ENCODE measurements around the gene RARRES1. TPM values are rescaled to one million over a fixed set of nuclear protein-coding genes. Genes with fewer than 3 reads are reported as not detected.

Gene RARRES1
- total and polyA plus RNA-seq, 2 experiments from 2014 or later: 36.9 to 73.1 TPM

DNA sequence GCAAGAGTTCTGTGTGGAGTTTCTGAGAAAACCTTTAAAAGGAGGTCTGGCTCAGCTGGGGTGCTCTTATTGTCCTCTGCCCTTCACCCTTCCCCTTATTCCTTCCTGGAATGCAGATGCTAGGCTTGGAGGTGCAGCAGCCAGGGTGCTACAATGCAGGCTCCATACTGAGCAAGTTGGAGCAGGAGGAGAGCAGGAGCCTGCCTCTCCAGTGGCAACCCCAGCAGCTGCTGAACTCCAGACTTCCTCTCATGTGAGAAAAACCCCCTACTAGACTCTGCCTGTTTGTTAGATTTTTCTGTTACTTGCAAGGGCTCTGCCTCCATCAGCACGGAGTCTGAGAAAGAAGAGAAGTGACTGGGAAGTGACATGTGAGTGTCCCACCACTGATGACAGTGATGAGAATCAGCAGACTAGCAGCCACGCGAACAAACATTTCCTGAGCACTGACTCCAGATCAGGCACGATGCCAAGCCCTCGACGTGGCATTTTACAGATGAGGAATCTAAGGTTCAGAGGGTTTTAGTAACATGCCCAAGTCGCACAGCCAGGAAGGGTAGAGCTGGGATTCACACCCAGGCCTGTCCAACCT, 16.1 kb upstream of the RARRES1 start:
- Histone ChIP-seq H3K27ac (no peak overlapping the region), H4K20me1 (ENCODE audit: insufficient read depth, poor library complexity, severe bottlenecking) (no peaks in the 10 kb centered on the region), H3K79me2 (no peaks in the 10 kb centered on the region), H3K9me2 (replicated peaks; ENCODE audit: insufficient read depth) (no peaks in the 10 kb centered on the region), H3K4me1 (ENCODE audit: insufficient read depth) (no peaks in the 10 kb centered on the region), H3K36me3 (replicated peaks; ENCODE audit: insufficient read depth, low read depth) (no peaks in the 10 kb centered on the region), H3K27me3 (no peaks in the 10 kb centered on the region), H3K9me3 (ENCODE audit: low read depth) (no peaks in the 10 kb centered on the region), H2AFZ (no peak overlapping the region), H3K4me2 (no peak overlapping the region), H3K4me3 (no peak overlapping the region)
- TF ChIP-seq EZH2phosphoT487 (IDR thresholded peaks at IDR 0.05; ENCODE audit: low read depth, severe bottlenecking, unreplicated experiment) (no peak), EZH2 (IDR thresholded peaks at IDR 0.05; ENCODE audit: borderline replicate concordance) (no peak)
- TF ChIP-seq, protein P1, sequence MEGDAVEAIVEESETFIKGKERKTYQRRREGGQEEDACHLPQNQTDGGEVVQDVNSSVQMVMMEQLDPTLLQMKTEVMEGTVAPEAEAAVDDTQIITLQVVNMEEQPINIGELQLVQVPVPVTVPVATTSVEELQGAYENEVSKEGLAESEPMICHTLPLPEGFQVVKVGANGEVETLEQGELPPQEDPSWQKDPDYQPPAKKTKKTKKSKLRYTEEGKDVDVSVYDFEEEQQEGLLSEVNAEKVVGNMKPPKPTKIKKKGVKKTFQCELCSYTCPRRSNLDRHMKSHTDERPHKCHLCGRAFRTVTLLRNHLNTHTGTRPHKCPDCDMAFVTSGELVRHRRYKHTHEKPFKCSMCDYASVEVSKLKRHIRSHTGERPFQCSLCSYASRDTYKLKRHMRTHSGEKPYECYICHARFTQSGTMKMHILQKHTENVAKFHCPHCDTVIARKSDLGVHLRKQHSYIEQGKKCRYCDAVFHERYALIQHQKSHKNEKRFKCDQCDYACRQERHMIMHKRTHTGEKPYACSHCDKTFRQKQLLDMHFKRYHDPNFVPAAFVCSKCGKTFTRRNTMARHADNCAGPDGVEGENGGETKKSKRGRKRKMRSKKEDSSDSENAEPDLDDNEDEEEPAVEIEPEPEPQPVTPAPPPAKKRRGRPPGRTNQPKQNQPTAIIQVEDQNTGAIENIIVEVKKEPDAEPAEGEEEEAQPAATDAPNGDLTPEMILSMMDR (IDR thresholded peaks at IDR 0.05; ENCODE audit: poor library complexity): no peak
- DNase-seq (ENCODE audit: low spot score): no peak
- 87% methylated on average over 7 of the region's 7 CpGs for WGBS (ENCODE audit: low lambda C conversion rate, missing lambda C conversion rate)

GRCh38 chr3:158747417-158747816, 15.2 kb upstream of the RARRES1 start:
- H2AFZ ChIP-seq: no peak overlapping the region
- no peak overlapping the region for H3K27ac ChIP-seq
- no peaks in the 10 kb centered on the region for H3K9me3 ChIP-seq (ENCODE audit: low read depth)
- H3K27me3 ChIP-seq: no peaks in the 10 kb centered on the region
- H4K20me1 ChIP-seq (ENCODE audit: insufficient read depth, poor library complexity, severe bottlenecking): no peaks in the 10 kb centered on the region
- no peaks in the 10 kb centered on the region for H3K4me1 ChIP-seq (ENCODE audit: insufficient read depth)
- no peak for DNase-seq (ENCODE audit: low spot score)
- H3K9me2 ChIP-seq (replicated peaks; ENCODE audit: insufficient read depth): no peaks in the 10 kb centered on the region
- H3K4me2 ChIP-seq: no peak overlapping the region
- no peaks in the 10 kb centered on the region for H3K79me2 ChIP-seq
- WGBS (ENCODE audit: low lambda C conversion rate, missing lambda C conversion rate): 90% methylated on average over 3 of the region's 3 CpGs
- no peak for TF ChIP-seq EZH2phosphoT487 (IDR thresholded peaks at IDR 0.05; ENCODE audit: low read depth, severe bottlenecking, unreplicated experiment)
- TF ChIP-seq, protein P1 (IDR thresholded peaks at IDR 0.05; ENCODE audit: poor library complexity): no peak
- TF ChIP-seq EZH2 (IDR thresholded peaks at IDR 0.05; ENCODE audit: borderline replicate concordance): no peak
- H3K36me3 ChIP-seq (replicated peaks; ENCODE audit: insufficient read depth, low read depth): no peaks in the 10 kb centered on the region
- H3K4me3 ChIP-seq: no peak overlapping the region

DNA sequence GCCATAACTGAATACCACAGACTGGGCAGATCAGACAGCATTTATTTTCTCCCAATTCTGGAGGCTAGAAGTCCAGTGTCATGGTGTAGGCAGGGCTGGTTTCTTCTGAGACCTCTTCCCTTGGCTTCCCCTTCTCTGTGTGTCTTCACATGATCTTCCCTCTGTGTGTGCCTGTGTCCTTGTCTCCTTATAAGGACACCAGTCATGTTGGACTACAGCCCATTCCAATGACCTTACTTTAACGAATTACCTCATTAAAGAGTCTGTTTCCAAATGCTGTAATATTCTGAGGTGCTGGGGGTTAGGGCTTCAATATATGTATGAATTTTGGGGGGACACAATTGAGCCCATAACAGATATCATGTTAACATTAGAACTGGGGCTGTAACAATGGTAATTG, 13.3 kb upstream of the RARRES1 start:
- no peak for DNase-seq (ENCODE audit: low spot score)
- Histone ChIP-seq H3K27me3 (no peaks in the 10 kb centered on the region), H3K4me1 (ENCODE audit: insufficient read depth) (no peaks in the 10 kb centered on the region), H3K79me2 (no peaks in the 10 kb centered on the region), H3K9me2 (replicated peaks; ENCODE audit: insufficient read depth) (no peaks in the 10 kb centered on the region), H4K20me1 (ENCODE audit: insufficient read depth, poor library complexity, severe bottlenecking) (no peaks in the 10 kb centered on the region), H3K36me3 (replicated peaks; ENCODE audit: insufficient read depth, low read depth) (no peaks in the 10 kb centered on the region), H3K4me2 (no peak overlapping the region), H2AFZ (no peak overlapping the region), H3K9me3 (ENCODE audit: low read depth) (no peaks in the 10 kb centered on the region), H3K4me3 (no peak overlapping the region), H3K27ac (no peak overlapping the region)
- TF ChIP-seq, protein P1 (IDR thresholded peaks at IDR 0.05; ENCODE audit: poor library complexity): no peak
- TF ChIP-seq EZH2phosphoT487 (IDR thresholded peaks at IDR 0.05; ENCODE audit: low read depth, severe bottlenecking, unreplicated experiment) (no peak), EZH2 (IDR thresholded peaks at IDR 0.05; ENCODE audit: borderline replicate concordance) (no peak)
- 100% methylated on average over 1 of the region's 1 CpG for WGBS (ENCODE audit: low lambda C conversion rate, missing lambda C conversion rate)

Data from hepatocyte (in vitro differentiated cells).